ENCODE measurements around the gene CCNL2.

DNA sequence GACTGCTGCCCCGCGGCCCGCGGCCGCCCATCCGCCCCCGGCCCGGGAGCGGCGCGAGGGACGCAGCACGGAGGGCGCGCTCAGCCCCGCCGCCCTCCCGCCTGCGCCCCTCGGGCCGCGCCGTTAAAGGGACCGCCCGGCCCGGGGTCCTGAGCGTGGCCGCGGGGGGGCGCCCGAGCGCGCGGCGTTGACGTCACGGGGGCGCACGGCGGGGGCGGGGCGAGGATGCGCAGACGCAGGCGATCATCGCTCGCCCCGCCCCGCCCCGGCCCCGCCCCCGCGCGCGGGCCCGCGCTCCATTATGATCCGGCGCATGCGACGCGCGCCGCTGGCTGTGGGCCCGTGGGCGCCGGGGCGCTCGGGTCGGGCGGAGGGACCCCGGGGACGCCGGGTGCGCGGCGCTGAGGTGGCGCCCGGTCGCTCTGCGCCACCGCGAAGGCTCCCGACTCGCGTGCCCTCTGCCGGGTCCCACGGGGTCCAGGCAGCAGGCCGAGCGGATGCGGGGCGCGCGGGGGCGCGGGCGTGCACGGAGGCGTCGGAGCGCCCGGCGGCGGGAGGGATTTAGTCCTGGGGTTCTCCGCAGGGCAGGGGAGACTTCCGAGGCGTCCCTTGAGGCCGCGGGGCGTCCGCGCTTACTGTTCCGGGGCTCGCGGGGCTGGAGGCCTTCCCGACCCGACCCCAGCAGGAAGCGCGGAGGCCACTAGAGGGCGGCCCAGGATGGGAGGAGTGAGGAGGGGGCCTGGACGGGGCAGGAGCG lies 49.7 kb downstream of the CCNL2 start, which contains the start of gene DVL1:
- TF ChIP-seq EZH2 (IDR thresholded peaks at IDR 0.05; ENCODE audit: insufficient read depth, poor library complexity, severe bottlenecking) (no peak), EZH2phosphoT487 (IDR thresholded peaks at IDR 0.05; ENCODE audit: insufficient read depth, low read depth) (no peak)
